Skeletal muscle cell (primary cell): Measurements from ENCODE around the gene KRTAP13-3.
A peak's percentile ranks its signal among the peaks of the same experiment; 100 is the strongest.

Experiments
- DNase-seq: peaks from one replicate; pipeline ENCODE4 v3.0.0-alpha.2; 2010; ENCODE audit warnings: low read depth
- H3K4me3 ChIP-seq: 2 replicates; pipeline ENCODE4 v1.5.1; 2011; ENCODE audit warnings: low read depth, mild to moderate bottlenecking, control low read depth, low read length, moderate library complexity

Gene KRTAP13-3

GRCh38 chr21:30425826-30426225 is at the start of gene KRTAP13-3:
Gene KRTAP13-3, minus strand, starts transcription at chr21:30425926. Its CDS starts 14 bp downstream, at chr21:30425912.
- DNase-seq, result no peak
- no peak within 1 kb of the TSS for H3K4me3 ChIP-seq

GRCh38 chr21:30468900-30469714 is 43.4 kb upstream of the KRTAP13-3 start:
- H3K4me3 ChIP-seq, result no peak overlapping the region
- DNase-seq, result no peak

GRCh38 chr21:30463713-30464112 is 38.0 kb upstream of the KRTAP13-3 start:
- DNase-seq, result no peak

GRCh38 chr21:30448514-30448913 is 22.8 kb upstream of the KRTAP13-3 start:
- DNase-seq, result no peak
- no peak overlapping the region for H3K4me3 ChIP-seq

More at GRCh38 chr21:30463713-30464112, 38.0 kb upstream of the KRTAP13-3 start:
- H3K4me3 ChIP-seq, result no peak overlapping the region

- H3K4me3 ChIP-seq, result no peak overlapping the region
- DNase-seq, result no peak
These were observed 21.3 kb upstream of the KRTAP13-3 start for GRCh38 chr21:30447056-30447455.

GRCh38 chr21:30444204-30444603 is 18.5 kb upstream of the KRTAP13-3 start:
- no peak for DNase-seq
- no peak overlapping the region for H3K4me3 ChIP-seq

- H3K4me3 ChIP-seq, result no peak overlapping the region
- no peak for DNase-seq
These were observed 17.5 kb upstream of the KRTAP13-3 start for GRCh38 chr21:30443226-30443625.

GRCh38 chr21:30439975-30440374 is 14.2 kb upstream of the KRTAP13-3 start, which contains the start of gene KRTAP15-1:
Gene KRTAP15-1, plus strand, starts transcription at chr21:30440275. Its CDS starts 53 bp downstream, at chr21:30440328.
- DNase-seq, result no peak
- no peak within 1 kb of the TSS for H3K4me3 ChIP-seq

GRCh38 chr21:30437010-30437565 is 11.4 kb upstream of the KRTAP13-3 start:
- no peak for DNase-seq
- no peak overlapping the region for H3K4me3 ChIP-seq

- no peak overlapping the region for H3K4me3 ChIP-seq
- DNase-seq, result no peak
These were observed 8.4 kb upstream of the KRTAP13-3 start for GRCh38 chr21:30434033-30434631.

GRCh38 chr21:30430170-30430655 is 4.5 kb upstream of the KRTAP13-3 start, which contains the start of gene KRTAP13-4:
Gene KRTAP13-4, plus strand, starts transcription at chr21:30430220. Its CDS starts 56 bp downstream, at chr21:30430276.
- DNase-seq, result no peak
- H3K4me3 ChIP-seq, result no peak within 1 kb of the TSS

- H3K4me3 ChIP-seq, result no peak overlapping the region
- no peak for DNase-seq
These were observed 1.0 kb upstream of the KRTAP13-3 start for GRCh38 chr21:30426731-30427130.

- H3K4me3 ChIP-seq, result no peak overlapping the region
- no peak for DNase-seq
These were observed 9.7 kb downstream of the KRTAP13-3 start for GRCh38 chr21:30415993-30416392.

GRCh38 chr21:30408782-30409494 is 16.8 kb downstream of the KRTAP13-3 start:
- no peak overlapping the region for H3K4me3 ChIP-seq
- DNase-seq, result peak; percentile 34

GRCh38 chr21:30395731-30396130 is 30.0 kb downstream of the KRTAP13-3 start, which contains the start of gene KRTAP13-1:
Gene KRTAP13-1, plus strand, starts transcription at chr21:30396031. Its CDS starts 56 bp downstream, at chr21:30396087.
- DNase-seq, result no peak
- H3K4me3 ChIP-seq, result no peak within 1 kb of the TSS

GRCh38 chr21:30391492-30392025 is 34.2 kb downstream of the KRTAP13-3 start:
- no peak overlapping the region for H3K4me3 ChIP-seq
- DNase-seq, result no peak

- no peak for DNase-seq
- H3K4me3 ChIP-seq, result no peak overlapping the region
These were observed 43.5 kb downstream of the KRTAP13-3 start for GRCh38 chr21:30382201-30382600.
